ENCODE results near the gene MSI2. TPM values are rescaled to one million over a fixed set of nuclear protein-coding genes. Genes with fewer than 3 reads are reported as not detected.

Gene MSI2
- total and polyA plus RNA-seq, 9 of the 15 experiments (the other 6 are each of a cell fraction or from before 2014, with no cell fraction given) = 4.6 to 61.8 (median 42.4) TPM

GRCh38 chr17:57257195-57257894 is 1.0 kb downstream of the MSI2 start (continued):
- TF ChIP-seq ZNF592 (IDR thresholded peaks at IDR 0.05) (peak; percentile 30; the same call in 1 of the 2 replicates), ZNF263 (CRISPR knock-in tag; IDR thresholded peaks at IDR 0.05; ENCODE audit: borderline replicate concordance) (peak; percentile 18; the same call in 1 of the 2 replicates), SMARCC2 (IDR thresholded peaks at IDR 0.05; ENCODE audit: low read depth) (no peak), PHF20 (IDR thresholded peaks at IDR 0.05; ENCODE audit: partially characterized antibody) (no peak), MAX (CRISPR knock-in tag; IDR thresholded peaks at IDR 0.05) (no peak), ZNF740 (CRISPR knock-in tag; IDR thresholded peaks at IDR 0.05) (peak; percentile 50; the same call in 1 of the 2 replicates), ZNF740 (tag; IDR thresholded peaks at IDR 0.05) (0 out of 4 replicates have a peak, but pooled peaks of 1 of the 2 experiments have one; percentile 72), DIDO1 (tag; IDR thresholded peaks at IDR 0.05; ENCODE audit: low read depth) (no peak), ZNF212 (CRISPR knock-in tag; IDR thresholded peaks at IDR 0.05) (no peak), MGA (IDR thresholded peaks at IDR 0.05) (peak; percentile 28; the same call in 1 of the 2 replicates)

All from K562 (cell line).